ENCODE results near the gene GM2A. TPM values are rescaled to one million over a fixed set of nuclear protein-coding genes. Genes with fewer than 3 reads are reported as not detected.
"Not testable (repeated sequence)": the region's sequence is repeated elsewhere in the genome, so short reads cannot be mapped to it uniquely, and the experiment has no call there.

Gene GM2A
- total RNA-seq, 2 donors from 2014 or later: 6.0 to 13.4 TPM

DNA sequence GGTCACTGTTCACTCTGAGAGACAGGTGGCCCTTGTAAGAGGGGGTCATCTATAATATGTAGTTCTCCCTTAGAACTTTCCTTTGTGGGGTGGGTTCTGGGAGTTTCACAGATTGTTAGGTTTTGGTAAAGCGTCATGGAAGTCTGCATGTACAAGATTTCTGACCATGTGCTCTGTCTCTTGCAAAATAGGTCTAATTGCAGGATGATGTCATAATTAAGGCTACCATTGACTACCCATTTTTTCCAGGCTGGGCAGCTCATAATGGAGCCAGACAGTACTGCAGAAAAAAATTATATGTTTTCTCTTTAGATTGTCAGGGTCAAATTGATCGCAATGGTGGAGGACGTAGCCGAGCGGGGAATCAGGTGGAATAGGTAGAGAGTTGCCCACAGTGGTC, 3.7 kb upstream of the GM2A start:
- no peak for ATAC-seq

DNA sequence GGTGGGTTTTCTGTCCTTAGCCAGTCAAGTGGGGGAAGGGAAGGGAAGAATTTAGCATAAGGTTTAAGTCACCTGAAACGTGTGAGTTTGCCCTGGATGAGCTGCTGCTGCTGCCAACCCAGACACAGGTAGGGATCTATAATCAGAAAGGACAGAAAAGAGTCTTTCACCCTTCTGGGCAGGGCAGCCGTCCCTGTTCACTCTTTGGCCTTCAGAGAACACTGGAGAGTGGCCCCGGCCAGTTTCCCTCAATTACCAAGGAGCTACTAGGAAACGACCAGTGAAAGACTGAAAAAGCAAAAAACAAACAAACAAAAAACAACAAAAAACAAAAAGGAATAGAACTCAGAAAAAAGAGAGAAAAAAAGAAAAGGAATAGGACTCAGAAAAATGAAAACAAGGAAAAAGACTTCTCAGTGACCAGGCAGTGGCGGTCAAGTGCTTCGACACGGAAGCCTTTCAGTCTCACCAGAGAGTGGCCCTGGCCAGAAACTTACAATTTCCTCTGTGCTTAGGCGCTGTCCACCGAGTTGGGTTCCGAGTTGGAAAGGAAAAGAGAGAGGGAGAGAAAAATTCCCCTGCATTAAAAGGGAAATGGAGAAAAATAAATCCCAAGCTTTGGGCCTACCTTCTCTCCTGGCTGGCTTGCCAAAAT, 2.5 kb upstream of the GM2A start:
- H3K4me3 Mint-ChIP-seq: peak overlapping the region; percentile 89
- ATAC-seq: no peak

More for the DNA sequence above, 3.7 kb upstream of the GM2A start:
- H3K4me1 Mint-ChIP-seq: peaks cover 32% of the 10 kb centered on the region
- DNase-seq: no peak
- H3K36me3 Mint-ChIP-seq (ENCODE audit: low read depth): peaks cover 2% of the 10 kb centered on the region
- H3K27me3 Mint-ChIP-seq: no peaks in the 10 kb centered on the region
- no peaks in the 10 kb centered on the region for H3K9me3 ChIP-seq (ENCODE audit: control insufficient read depth, low read length, poor library complexity, severe bottlenecking)
- H3K27ac Mint-ChIP-seq: peak overlapping the region; percentile 41
- H3K4me3 Mint-ChIP-seq: no peak overlapping the region

GRCh38 chr5:151251001-151251551, 1.9 kb upstream of the GM2A start:
- H3K36me3 Mint-ChIP-seq (ENCODE audit: low read depth): peaks cover 2% of the 10 kb centered on the region
- peak overlapping the region; percentile 96 for H3K27ac Mint-ChIP-seq
- H3K4me1 Mint-ChIP-seq: peaks cover 31% of the 10 kb centered on the region
- H3K27me3 Mint-ChIP-seq: no peaks in the 10 kb centered on the region
- ATAC-seq: no peak
- no peaks in the 10 kb centered on the region for H3K9me3 ChIP-seq (ENCODE audit: control insufficient read depth, low read length, poor library complexity, severe bottlenecking)
- peak in 1 of 3 donors; percentile 14 for DNase-seq
- peak overlapping the region; percentile 89 for H3K4me3 Mint-ChIP-seq

More for the DNA sequence above, 2.5 kb upstream of the GM2A start:
- peaks cover 2% of the 10 kb centered on the region for H3K36me3 Mint-ChIP-seq (ENCODE audit: low read depth)
- no peaks in the 10 kb centered on the region for H3K27me3 Mint-ChIP-seq
- no peak for DNase-seq
- H3K27ac Mint-ChIP-seq: peak overlapping the region; percentile 96
- no peaks in the 10 kb centered on the region for H3K9me3 ChIP-seq (ENCODE audit: control insufficient read depth, low read length, poor library complexity, severe bottlenecking)
- H3K4me1 Mint-ChIP-seq: peaks cover 29% of the 10 kb centered on the region

DNA sequence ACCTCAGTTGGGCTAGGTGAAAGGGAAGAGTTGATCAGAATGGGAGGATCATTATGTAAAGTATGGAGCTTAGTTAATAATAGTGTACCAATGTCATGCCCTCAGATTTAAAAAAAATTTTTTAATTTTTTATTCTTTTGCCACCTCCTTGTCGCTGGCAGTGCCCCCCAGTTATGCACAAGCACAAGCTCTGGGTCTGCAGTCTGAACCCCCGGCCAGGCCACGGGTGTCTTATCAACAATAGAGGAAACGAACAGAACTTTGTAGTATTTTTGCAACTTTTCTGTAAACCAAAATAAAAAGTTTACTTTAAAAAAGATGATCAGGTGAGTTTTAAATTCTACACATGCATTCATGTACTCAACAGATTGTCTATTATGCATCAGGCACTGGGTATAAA, 1.4 kb upstream of the GM2A start:
- Mint-ChIP-seq H3K36me3 (ENCODE audit: low read depth) (peaks cover 2% of the 10 kb centered on the region), H3K4me1 (peaks cover 31% of the 10 kb centered on the region), H3K27ac (peak overlapping the region; percentile 96), H3K4me3 (peak overlapping the region; percentile 94), H3K27me3 (no peaks in the 10 kb centered on the region)
- ATAC-seq (no peak), DNase-seq (no peak)
- H3K9me3 ChIP-seq (ENCODE audit: control insufficient read depth, low read length, poor library complexity, severe bottlenecking): no peaks in the 10 kb centered on the region

GRCh38 chr5:151253605-151253950, 593 bp downstream of the GM2A start:
- no peaks in the 10 kb centered on the region for H3K27me3 Mint-ChIP-seq
- H3K4me3 Mint-ChIP-seq: peak overlapping the region; percentile 94
- H3K36me3 Mint-ChIP-seq (ENCODE audit: low read depth): peaks cover 2% of the 10 kb centered on the region
- H3K4me1 Mint-ChIP-seq: peaks cover 39% of the 10 kb centered on the region
- no peaks in the 10 kb centered on the region for H3K9me3 ChIP-seq (ENCODE audit: control insufficient read depth, low read length, poor library complexity, severe bottlenecking)
- DNase-seq: no peak
- peak overlapping the region; percentile 96 for H3K27ac Mint-ChIP-seq
- no peak for ATAC-seq

DNA sequence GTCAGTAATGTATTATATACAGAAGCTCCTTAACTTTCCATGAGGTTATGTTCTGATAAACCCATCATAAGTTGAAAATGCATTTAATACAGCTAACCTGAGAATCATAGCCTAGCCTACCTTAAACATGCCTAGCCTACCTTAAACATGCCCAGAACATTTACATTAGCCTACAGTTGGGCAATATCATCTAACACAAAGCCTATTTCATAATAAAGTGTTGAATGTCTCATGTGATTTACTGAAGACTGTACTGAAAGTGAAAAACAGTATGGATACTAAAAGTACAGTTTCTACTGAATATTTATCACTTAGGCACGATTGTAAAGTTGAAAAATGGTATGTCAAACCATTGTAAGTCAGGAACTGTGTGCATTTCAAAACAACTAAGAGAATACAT, 1.6 kb downstream of the GM2A start:
- no peaks in the 10 kb centered on the region for H3K9me3 ChIP-seq (ENCODE audit: control insufficient read depth, low read length, poor library complexity, severe bottlenecking)
- Mint-ChIP-seq H3K27me3 (no peaks in the 10 kb centered on the region), H3K36me3 (ENCODE audit: low read depth) (peaks cover 2% of the 10 kb centered on the region), H3K4me3 (no peak overlapping the region), H3K4me1 (peaks cover 41% of the 10 kb centered on the region), H3K27ac (no peak overlapping the region)
- ATAC-seq: no peak
- no peak for DNase-seq

DNA sequence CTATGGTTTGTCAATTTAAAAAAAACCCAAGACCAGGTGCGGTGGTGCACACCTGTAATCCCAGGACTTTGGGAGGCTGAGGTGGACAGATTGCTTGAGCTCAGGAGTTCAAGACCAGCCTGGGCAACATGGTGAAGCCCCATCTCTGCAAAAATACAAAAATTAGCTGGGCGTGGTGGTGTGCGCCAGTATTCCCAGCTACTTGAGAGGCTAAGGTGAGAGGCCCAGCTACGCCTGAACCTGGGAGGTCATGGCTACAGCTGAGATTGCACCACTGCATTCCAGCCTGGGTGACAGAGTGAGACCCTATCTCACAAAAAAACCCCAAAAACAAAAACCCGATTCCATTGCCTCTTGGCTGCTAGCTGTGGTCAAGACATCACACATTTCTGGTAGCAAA, 2.0 kb downstream of the GM2A start:
- not testable (repeated sequence) for H3K27me3 Mint-ChIP-seq; H3K27ac Mint-ChIP-seq; ATAC-seq; H3K36me3 Mint-ChIP-seq (ENCODE audit: low read depth); DNase-seq; H3K9me3 ChIP-seq (ENCODE audit: control insufficient read depth, low read length, poor library complexity, severe bottlenecking); H3K4me3 Mint-ChIP-seq
- H3K4me1 Mint-ChIP-seq: peaks cover 42% of the 10 kb centered on the region

DNA sequence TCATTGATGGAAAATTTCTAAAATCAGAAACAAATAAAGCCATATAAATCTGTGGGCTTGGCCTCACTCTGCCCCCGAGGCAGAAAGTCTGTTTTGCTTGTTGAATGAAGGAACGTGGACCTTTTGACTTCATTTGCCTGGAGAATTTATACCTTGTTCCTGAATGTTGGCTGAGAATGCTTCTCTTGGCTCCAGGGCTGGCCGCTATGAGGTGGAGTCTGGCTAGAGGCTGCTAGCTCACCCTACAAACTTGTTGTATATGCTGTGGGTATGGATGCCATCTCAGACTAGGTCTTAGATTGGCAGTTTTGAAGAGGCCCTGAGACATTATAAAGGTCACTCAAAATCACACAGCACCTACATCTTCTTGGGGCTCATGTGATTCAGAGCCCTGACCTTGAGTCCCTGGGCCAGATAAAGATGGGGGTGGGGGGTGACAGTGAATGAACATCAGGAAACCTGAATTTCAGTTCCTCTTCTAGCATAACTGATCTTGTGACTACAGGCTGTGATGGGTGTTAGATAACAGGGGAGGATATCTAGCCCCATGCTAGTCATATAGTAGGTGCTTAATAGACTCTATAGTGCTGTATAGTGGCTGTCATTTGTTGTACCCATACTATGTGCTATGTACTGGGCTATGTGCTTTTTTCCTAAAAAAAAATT, 2.8 kb downstream of the GM2A start:
- no peaks in the 10 kb centered on the region for H3K9me3 ChIP-seq (ENCODE audit: control insufficient read depth, low read length, poor library complexity, severe bottlenecking)
- DNase-seq (no peak), ATAC-seq (no peak)
- Mint-ChIP-seq H3K27ac (no peak overlapping the region), H3K4me1 (peaks cover 35% of the 10 kb centered on the region), H3K36me3 (ENCODE audit: low read depth) (no peaks in the 10 kb centered on the region), H3K4me3 (no peak overlapping the region), H3K27me3 (no peaks in the 10 kb centered on the region)

- ATAC-seq (no peak), DNase-seq (no peak)
- Mint-ChIP-seq H3K4me3 (peak overlapping the region; percentile 13), H3K27ac (peak overlapping the region; percentile 74), H3K4me1 (peaks cover 31% of the 10 kb centered on the region), H3K36me3 (ENCODE audit: low read depth) (no peaks in the 10 kb centered on the region), H3K27me3 (no peaks in the 10 kb centered on the region)
- H3K9me3 ChIP-seq (ENCODE audit: control insufficient read depth, low read length, poor library complexity, severe bottlenecking): no peaks in the 10 kb centered on the region
Observed at GRCh38 chr5:151257731-151258181, 4.8 kb downstream of the GM2A start.

DNA sequence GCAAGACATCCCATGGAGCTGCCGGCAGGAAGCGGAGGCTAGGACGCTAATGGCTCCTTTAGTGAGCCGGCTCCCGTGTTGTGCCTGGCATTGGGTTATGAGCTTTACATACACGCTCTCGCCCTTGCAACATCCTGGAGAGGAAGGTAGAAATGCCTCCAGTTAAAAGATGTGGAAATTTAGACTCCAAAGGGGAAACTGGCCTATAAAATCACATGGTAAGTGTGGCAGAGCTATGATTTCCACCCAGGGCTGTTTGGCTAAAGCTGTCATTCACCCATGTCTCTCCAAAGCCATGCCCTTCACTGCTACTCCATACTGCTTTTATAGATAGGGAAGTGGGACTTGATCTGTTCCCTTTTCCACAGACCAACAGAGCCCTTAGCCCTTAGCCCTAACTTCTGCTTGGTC, 5.2 kb downstream of the GM2A start:
- H3K36me3 Mint-ChIP-seq (ENCODE audit: low read depth): no peaks in the 10 kb centered on the region
- ATAC-seq (no peak), DNase-seq (no peak)
- H3K4me3 Mint-ChIP-seq: no peak overlapping the region
- no peaks in the 10 kb centered on the region for H3K27me3 Mint-ChIP-seq
- peak overlapping the region; percentile 14 for H3K27ac Mint-ChIP-seq
- no peaks in the 10 kb centered on the region for H3K9me3 ChIP-seq (ENCODE audit: control insufficient read depth, low read length, poor library complexity, severe bottlenecking)
- peaks cover 29% of the 10 kb centered on the region for H3K4me1 Mint-ChIP-seq

GRCh38 chr5:151258816-151259215, 5.8 kb downstream of the GM2A start:
- H3K27me3 Mint-ChIP-seq: no peaks in the 10 kb centered on the region
- peak overlapping the region; percentile 14 for H3K27ac Mint-ChIP-seq
- ATAC-seq: no peak
- H3K36me3 Mint-ChIP-seq (ENCODE audit: low read depth): no peaks in the 10 kb centered on the region
- H3K4me3 Mint-ChIP-seq: no peak overlapping the region
- no peaks in the 10 kb centered on the region for H3K9me3 ChIP-seq (ENCODE audit: control insufficient read depth, low read length, poor library complexity, severe bottlenecking)
- H3K4me1 Mint-ChIP-seq: peaks cover 23% of the 10 kb centered on the region
- DNase-seq: no peak

GRCh38 chr5:151259931-151260330, 6.9 kb downstream of the GM2A start:
- peaks cover 25% of the 10 kb centered on the region for H3K4me1 Mint-ChIP-seq
- no peak overlapping the region for H3K4me3 Mint-ChIP-seq
- peaks cover 2% of the 10 kb centered on the region for H3K36me3 Mint-ChIP-seq (ENCODE audit: low read depth)
- ATAC-seq: no peak
- H3K9me3 ChIP-seq (ENCODE audit: control insufficient read depth, low read length, poor library complexity, severe bottlenecking): no peaks in the 10 kb centered on the region
- no peak overlapping the region for H3K27ac Mint-ChIP-seq
- H3K27me3 Mint-ChIP-seq: no peaks in the 10 kb centered on the region
- DNase-seq: no peak

DNA sequence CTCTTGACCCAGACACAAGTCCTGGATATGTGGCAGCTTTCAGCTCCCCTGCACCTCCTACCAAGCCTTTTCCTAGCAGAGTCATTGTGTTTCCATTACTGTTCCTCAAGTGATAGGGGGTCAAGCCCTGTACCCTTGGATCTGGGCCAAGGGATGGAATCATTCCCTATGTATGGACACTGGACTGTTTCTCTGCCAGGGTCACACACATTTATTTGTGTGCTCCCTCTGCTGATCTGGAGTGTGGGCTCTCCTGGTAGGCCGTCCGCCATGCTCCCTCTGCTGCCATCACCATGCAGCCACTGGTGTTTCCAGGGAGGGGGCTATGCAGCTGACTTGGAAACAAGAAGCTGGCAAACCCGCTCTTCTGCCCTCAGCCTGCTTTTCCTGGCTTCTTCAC, 9.5 kb downstream of the GM2A start:
- ATAC-seq (no peak), DNase-seq (no peak)
- H3K9me3 ChIP-seq (ENCODE audit: control insufficient read depth, low read length, poor library complexity, severe bottlenecking): no peaks in the 10 kb centered on the region
- H3K36me3 Mint-ChIP-seq (ENCODE audit: low read depth): peaks cover 3% of the 10 kb centered on the region
- no peak overlapping the region for H3K4me3 Mint-ChIP-seq
- no peak overlapping the region for H3K27ac Mint-ChIP-seq
- H3K4me1 Mint-ChIP-seq: peaks cover 17% of the 10 kb centered on the region
- H3K27me3 Mint-ChIP-seq: no peaks in the 10 kb centered on the region

Data from T-helper 17 cell (primary cell).